Stimulated activated CD4-positive, alpha-beta T cell treated with anti-CD3 and anti-CD28 coated beads, Interleukin-1b, Interleukin-23, amount 100 ng/mL, for 48 hours (primary cell): Measurements from ENCODE around the gene GPR37L1.
A peak's percentile ranks its signal among the peaks of the same experiment; 100 is the strongest.
"Not testable (repeated sequence)": the region's sequence is repeated elsewhere in the genome, so short reads cannot be mapped to it uniquely, and the experiment has no call there.

ENCODE experiments used
- DNase-seq: peaks from one replicate; pipeline ENCODE4 v3.0.0-alpha.2; 2020

The GPR37L1 gene

GRCh38 chr1:202158810-202159533 is 36.3 kb downstream of the GPR37L1 start:
- peak; percentile 57 for DNase-seq

- peak; percentile 76 for DNase-seq
Observed at GRCh38 chr1:202159534-202160371, 37.0 kb downstream of the GPR37L1 start.

GRCh38 chr1:202160377-202160940 is 37.7 kb downstream of the GPR37L1 start, which contains the start of gene PTPN7:
Gene PTPN7, minus strand, starts transcription at chr1:202160602. Its CDS starts 1,200 bp downstream, at chr1:202159402.
- DNase-seq: peak; percentile 89

- no peak for DNase-seq
Observed at GRCh38 chr1:202161151-202162046, 38.7 kb downstream of the GPR37L1 start.

- DNase-seq: peak; percentile 64
Observed at GRCh38 chr1:202162047-202162417, 39.3 kb downstream of the GPR37L1 start.

- DNase-seq: no peak
Observed at GRCh38 chr1:202162418-202163280, 39.9 kb downstream of the GPR37L1 start.

GRCh38 chr1:202163281-202164270 is 40.9 kb downstream of the GPR37L1 start:
- DNase-seq: no peak

GRCh38 chr1:202164271-202165037 is 41.7 kb downstream of the GPR37L1 start:
- DNase-seq: peak; percentile 71

- peak; percentile 58 for DNase-seq
Observed at GRCh38 chr1:202165267-202165941, 42.7 kb downstream of the GPR37L1 start.

- DNase-seq: no peak
Observed at GRCh38 chr1:202165942-202166843, 43.5 kb downstream of the GPR37L1 start.

GRCh38 chr1:202167054-202167453 is 44.3 kb downstream of the GPR37L1 start:
- not testable (repeated sequence) for DNase-seq

- DNase-seq: no peak
Observed at GRCh38 chr1:202167708-202168415, 45.1 kb downstream of the GPR37L1 start.

- DNase-seq: no peak
Observed at GRCh38 chr1:202168861-202169260, 46.1 kb downstream of the GPR37L1 start.

GRCh38 chr1:202170726-202171125 is 48.0 kb downstream of the GPR37L1 start:
- no peak for DNase-seq

GRCh38 chr1:202171292-202172014 is 48.7 kb downstream of the GPR37L1 start:
- DNase-seq: no peak

- DNase-seq: no peak
Observed at GRCh38 chr1:202172015-202172355, 49.3 kb downstream of the GPR37L1 start.

GRCh38 chr1:202173993-202174392 is 51.3 kb downstream of the GPR37L1 start:
- no peak for DNase-seq
